ENCODE results near the gene OSBPL5. TPM values are rescaled to one million over a fixed set of nuclear protein-coding genes. Genes with fewer than 3 reads are reported as not detected.

OSBPL5 gene
- total and polyA plus RNA-seq, 10 donors = 5.1 to 91.2 (median 51.0) TPM

- peaks cover 0 to 89% (median 27%) of the 10 kb centered on the region in 6 donors for H3K4me1 ChIP-seq
- H3K9me3 ChIP-seq = no peaks in the 10 kb centered on the region
- no peak overlapping the region for H3K27ac ChIP-seq
- no peak overlapping the region for H3K4me3 ChIP-seq
- H3K27me3 ChIP-seq (replicated peaks in 1 of 7) = no peaks in the 10 kb centered on the region
- H3K36me3 ChIP-seq = peaks cover 0 to 44% (median 0%) of the 10 kb centered on the region in 6 donors
- TF ChIP-seq CTCF (IDR thresholded peaks at IDR 0.05 in 8 of 11, conservative IDR thresholded peaks at IDR 0.05 in 3 of 11) (no peak), POLR2A (IDR thresholded peaks at IDR 0.05) (no peak), POLR2AphosphoS5 (IDR thresholded peaks at IDR 0.05) (peak in 1 of 3 donors; percentile 7)
- 89 to 93% (median 91%) methylated on average over 35 to 38 of the region's 38 CpGs for WGBS, 5 donors
- no peak for DNase-seq
- intact Hi-C loops (cut with DNase I; ENCODE audit: low total_unique reads) = no loop called here
These were observed 21.8 kb downstream of the OSBPL5 start for GRCh38 chr11:3143136-3143880.

DNA sequence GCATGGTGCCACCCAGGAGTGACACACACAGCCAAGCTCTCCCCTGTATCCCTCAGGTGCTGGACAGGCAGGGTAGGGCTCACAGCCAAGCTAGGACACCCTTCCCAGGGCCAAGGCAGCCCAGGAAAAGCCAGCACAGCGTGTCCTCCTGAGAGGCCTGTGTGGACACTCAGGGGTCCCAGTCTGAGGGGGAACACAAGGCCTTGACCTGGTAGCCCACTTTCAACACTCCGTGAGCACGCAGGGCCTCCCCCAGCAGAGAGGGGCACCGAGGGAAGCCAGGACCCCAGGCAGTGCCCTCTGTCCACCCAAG is 24.9 kb downstream of the OSBPL5 start:
- Histone ChIP-seq H3K27ac (no peak overlapping the region), H3K4me1 (peaks cover 6 to 93% (median 37%) of the 10 kb centered on the region in 6 donors), H3K27me3 (replicated peaks in 1 of 7) (no peaks in the 10 kb centered on the region), H3K9me3 (no peaks in the 10 kb centered on the region), H3K4me3 (no peak overlapping the region), H3K36me3 (peaks cover 0 to 20% (median 0%) of the 10 kb centered on the region in 6 donors)
- no peak for DNase-seq
- 85 to 98% (median 94%) methylated on average over 4 of the region's 4 CpGs for WGBS, 5 donors
- intact Hi-C loops (cut with DNase I; ENCODE audit: low total_unique reads) = no loop called here
- TF ChIP-seq POLR2AphosphoS5 (IDR thresholded peaks at IDR 0.05) (no peak), CTCF (IDR thresholded peaks at IDR 0.05 in 8 of 11, conservative IDR thresholded peaks at IDR 0.05 in 3 of 11) (no peak), POLR2A (IDR thresholded peaks at IDR 0.05) (no peak)

DNA sequence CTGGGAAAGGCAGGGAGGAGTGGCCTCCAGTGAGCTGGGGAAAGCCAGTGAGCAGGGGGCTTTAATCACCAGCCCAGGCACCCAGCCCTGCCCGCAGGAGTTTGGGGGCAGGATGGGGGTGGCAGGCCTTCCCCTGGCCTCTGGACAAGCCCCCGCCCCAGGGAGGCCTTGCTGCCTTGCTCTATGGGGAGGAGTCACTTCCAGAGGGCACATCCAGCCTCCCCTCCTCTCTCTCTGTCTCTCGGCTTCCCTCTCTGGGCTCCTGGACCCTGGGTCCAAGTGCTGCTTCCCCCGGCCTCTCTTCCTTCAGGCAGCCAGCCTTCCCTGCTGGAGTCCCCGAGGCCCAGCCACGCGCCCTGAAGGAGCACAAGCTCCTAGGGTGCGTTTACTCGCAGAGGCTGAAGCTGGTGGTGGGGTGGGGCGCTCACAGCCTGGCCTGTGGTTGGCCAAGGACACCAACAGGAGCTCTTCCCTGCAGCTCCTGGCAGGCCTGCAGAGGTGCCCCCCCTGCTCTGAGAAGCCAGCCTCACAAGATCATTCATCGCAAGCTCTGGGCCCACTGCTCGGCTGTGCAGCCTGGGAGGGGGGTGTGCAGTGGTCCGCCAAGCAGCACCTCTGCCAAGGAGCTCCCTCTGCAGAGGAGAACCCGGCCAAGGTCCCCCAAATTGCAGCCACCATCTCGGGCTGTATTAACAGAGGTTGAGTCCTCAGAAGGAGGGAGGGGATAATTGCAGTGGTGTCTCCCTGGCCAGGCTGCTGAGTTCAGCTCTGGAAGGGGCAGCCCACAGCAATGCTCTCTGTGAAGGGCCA is 25.4 kb downstream of the OSBPL5 start:
- no peak overlapping the region for H3K4me3 ChIP-seq
- intact Hi-C loops (cut with DNase I; ENCODE audit: low total_unique reads) = no loop called here
- peak; percentile 72 for DNase-seq
- peaks cover 6 to 93% (median 41%) of the 10 kb centered on the region in 6 donors for H3K4me1 ChIP-seq
- H3K27me3 ChIP-seq (replicated peaks in 1 of 7) = no peaks in the 10 kb centered on the region
- no peaks in the 10 kb centered on the region for H3K9me3 ChIP-seq
- H3K36me3 ChIP-seq = peaks cover 0 to 15% (median 0%) of the 10 kb centered on the region in 6 donors
- H3K27ac ChIP-seq = peak overlapping the region in 1 of 8 donors; percentile 3
- WGBS, 5 donors = 64 to 81% (median 67%) methylated on average over 6 to 15 of the region's 15 CpGs
- TF ChIP-seq POLR2AphosphoS5 (IDR thresholded peaks at IDR 0.05) (no peak), POLR2A (IDR thresholded peaks at IDR 0.05) (no peak), CTCF (IDR thresholded peaks at IDR 0.05 in 8 of 11, conservative IDR thresholded peaks at IDR 0.05 in 3 of 11) (no peak)

DNA sequence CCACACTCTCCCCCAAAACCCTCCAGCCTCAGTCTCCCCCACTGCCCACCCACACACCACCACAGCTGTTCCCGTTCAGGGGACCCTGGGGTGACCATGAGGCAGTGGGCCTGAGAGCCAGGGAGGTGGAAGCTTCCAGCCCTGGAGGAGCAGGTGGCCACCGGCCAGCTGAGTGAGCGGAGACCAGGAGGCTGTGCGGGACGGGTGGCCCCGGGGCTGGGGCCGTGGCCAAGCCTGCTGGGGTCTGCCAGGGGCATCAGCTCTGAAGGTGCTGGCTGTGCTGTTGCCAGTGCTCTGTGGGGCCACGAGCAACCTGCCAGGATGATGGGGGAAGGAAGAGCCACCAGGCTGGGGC is 26.0 kb downstream of the OSBPL5 start:
- WGBS, 5 donors = 69 to 81% (median 75%) methylated on average over 8 of the region's 8 CpGs
- Histone ChIP-seq H3K36me3 (peaks cover 0 to 9% (median 0%) of the 10 kb centered on the region in 6 donors), H3K4me3 (no peak overlapping the region), H3K4me1 (peaks cover 6 to 95% (median 42%) of the 10 kb centered on the region in 6 donors), H3K27me3 (replicated peaks in 1 of 7) (no peaks in the 10 kb centered on the region), H3K9me3 (no peaks in the 10 kb centered on the region), H3K27ac (peak overlapping the region in 1 of 8 donors; percentile 3)
- intact Hi-C loops (cut with DNase I; ENCODE audit: low total_unique reads) = no loop called here
- DNase-seq = peak; percentile 70
- TF ChIP-seq CTCF (IDR thresholded peaks at IDR 0.05 in 8 of 11, conservative IDR thresholded peaks at IDR 0.05 in 3 of 11) (no peak), POLR2A (IDR thresholded peaks at IDR 0.05) (no peak), POLR2AphosphoS5 (IDR thresholded peaks at IDR 0.05) (no peak)
